LHCN-M2 (cell line): ENCODE measurements around the gene GRIN2B. TPM values are rescaled to one million over a fixed set of nuclear protein-coding genes. Genes with fewer than 3 reads are reported as not detected.

Experiments used
- DNase-seq: peaks from one replicate; pipeline ENCODE4 v3.0.0-alpha.2; 2012; ENCODE audit warnings: low read depth
- total RNA-seq: library from RNA; depleted of rRNA; stranded (reverse); fragments of >200 nt; gene quantifications from 2 replicates; pipeline ENCODE4 v1.2.3, GENCODE V29; 2014

GRIN2B gene
- total RNA-seq, 1 experiment from 2014 or later: not detected

DNA sequence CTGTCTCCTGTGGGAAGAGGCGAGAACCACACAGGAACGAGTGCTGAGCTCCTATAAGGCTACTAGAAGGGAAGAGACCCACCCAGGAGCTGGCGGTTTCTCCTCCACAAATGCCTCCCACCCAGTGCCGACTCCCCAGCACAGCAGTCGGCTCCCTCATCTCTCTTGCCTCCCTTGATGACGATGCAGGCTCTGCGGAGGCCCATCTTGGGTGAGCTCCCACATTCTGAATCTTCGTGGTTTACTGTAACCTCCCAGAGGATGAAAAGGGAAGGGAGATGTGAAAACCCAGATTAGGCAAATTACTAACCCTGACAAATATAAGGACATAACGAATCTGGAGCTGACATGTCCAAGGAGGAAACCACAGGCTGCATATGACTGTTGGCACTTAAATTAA is 23.8 kb downstream of the GRIN2B start:
- DNase-seq: no peak

DNA sequence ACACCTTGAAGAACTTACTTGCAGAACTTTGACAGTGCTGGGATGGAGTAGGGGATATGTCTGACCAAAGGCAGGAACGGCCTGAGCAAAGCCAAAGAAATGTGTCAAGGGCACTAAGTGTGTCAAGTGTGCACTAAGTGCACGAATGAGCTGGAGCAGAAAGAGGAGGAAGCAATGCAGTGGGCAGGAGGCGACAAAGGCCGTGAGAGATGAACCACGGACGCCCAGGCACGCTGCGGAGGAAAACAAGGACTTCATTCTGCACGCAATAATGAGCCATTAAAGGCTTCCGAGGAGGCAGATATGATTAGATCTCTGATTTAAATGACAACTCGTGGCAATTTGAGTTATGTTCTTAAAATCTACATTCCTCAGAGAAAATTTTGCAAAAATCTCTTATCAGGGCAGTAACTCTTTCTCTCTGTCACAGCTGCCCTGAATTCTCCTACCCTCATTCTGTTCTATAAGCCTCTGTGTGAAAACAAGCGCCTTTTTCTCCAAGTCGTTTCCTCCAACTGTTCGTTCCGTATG is 25.3 kb downstream of the GRIN2B start:
- no peak for DNase-seq

- DNase-seq: no peak
Observed at GRCh38 chr12:13952096-13952495, 29.3 kb downstream of the GRIN2B start.

GRCh38 chr12:13950502-13950901 is 30.9 kb downstream of the GRIN2B start:
- no peak for DNase-seq

- no peak for DNase-seq
Observed at GRCh38 chr12:13948621-13949020, 32.8 kb downstream of the GRIN2B start.

DNA sequence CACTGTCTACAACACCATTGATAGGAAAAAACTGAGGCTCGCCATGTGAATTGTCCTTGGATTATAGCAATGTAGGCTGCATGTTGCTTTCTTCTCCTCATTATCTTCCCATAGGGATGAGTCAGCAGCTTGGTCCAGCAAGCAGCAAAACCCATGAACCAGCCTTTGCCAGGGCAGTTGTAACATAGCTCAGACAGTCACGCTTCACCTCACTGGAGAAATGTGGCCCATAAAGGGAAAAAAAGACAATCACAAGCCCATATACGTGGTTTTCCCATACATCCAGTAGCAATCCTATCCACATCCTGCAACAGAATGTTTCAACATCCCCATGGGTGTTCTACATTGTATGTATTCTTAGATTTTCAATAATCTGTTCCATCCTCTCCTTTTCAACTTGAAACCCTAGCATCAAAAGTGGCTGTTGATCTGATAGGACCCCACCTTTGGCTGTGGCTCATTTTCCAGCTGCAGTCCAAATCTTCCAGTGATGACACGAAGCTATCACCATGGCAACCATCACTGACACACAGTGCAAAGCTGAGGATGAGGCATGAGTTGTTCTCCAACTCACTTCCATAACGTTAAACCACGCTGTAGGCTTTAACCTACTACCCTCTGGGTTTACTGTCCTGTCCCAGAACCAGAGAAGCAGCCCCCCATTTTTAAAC is 34.0 kb downstream of the GRIN2B start:
- DNase-seq: no peak

DNA sequence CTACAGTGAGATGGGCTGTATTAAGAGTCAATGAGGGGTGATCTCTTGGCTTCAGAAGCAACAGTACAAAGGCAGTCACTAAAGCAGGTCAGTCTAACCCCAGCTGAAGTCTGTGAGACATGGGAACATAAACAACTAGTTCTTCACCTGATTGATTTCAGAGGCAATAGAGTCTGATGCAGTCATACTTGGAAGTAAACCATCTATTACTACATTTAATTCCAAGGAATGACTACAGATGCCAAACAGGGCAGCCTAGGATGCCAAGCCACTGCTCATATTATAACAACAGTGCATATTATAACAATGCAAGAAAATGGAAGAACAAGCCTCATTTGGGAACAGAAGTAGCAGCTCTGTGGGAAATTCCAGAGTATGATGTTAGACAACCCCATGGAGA is 35.8 kb downstream of the GRIN2B start:
- no peak for DNase-seq

DNA sequence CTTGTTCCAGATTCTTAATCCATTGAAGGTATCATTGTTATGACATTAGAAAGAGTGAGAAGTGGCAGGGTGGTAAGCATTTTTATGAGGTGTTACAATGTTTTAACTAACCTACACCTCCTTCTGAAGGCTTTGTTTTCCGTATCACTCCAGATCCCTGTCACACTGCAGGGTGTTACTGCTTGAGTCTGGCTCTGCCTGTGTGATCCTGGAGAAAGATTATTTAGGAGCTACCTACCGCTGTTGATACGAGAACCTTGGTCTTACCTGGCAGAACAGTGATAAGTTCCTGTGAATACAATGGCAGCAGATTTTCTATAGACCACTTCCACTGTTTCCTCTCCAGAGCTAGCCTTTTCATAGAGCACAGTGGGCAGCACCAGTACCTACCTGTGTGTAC is 36.2 kb downstream of the GRIN2B start:
- no peak for DNase-seq

DNA sequence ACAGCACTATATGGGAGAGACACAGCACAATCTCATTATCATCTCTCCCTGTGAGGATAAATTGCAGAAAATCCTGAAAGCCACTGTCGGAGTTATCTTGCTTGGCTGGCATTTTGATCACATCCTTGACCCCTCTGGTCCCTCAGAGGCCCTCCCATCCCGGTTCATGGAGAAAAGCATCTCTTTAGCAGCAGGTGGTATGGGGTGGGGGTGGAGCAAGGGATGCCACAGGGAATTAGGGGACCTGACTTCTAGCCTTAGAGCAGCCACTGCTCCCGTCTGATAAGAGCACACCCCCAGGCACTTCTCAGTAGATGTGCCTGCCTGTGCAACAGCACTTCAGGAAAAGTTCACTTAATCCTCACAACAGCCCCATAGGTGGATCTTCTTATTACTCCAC is 38.6 kb downstream of the GRIN2B start:
- no peak for DNase-seq

DNA sequence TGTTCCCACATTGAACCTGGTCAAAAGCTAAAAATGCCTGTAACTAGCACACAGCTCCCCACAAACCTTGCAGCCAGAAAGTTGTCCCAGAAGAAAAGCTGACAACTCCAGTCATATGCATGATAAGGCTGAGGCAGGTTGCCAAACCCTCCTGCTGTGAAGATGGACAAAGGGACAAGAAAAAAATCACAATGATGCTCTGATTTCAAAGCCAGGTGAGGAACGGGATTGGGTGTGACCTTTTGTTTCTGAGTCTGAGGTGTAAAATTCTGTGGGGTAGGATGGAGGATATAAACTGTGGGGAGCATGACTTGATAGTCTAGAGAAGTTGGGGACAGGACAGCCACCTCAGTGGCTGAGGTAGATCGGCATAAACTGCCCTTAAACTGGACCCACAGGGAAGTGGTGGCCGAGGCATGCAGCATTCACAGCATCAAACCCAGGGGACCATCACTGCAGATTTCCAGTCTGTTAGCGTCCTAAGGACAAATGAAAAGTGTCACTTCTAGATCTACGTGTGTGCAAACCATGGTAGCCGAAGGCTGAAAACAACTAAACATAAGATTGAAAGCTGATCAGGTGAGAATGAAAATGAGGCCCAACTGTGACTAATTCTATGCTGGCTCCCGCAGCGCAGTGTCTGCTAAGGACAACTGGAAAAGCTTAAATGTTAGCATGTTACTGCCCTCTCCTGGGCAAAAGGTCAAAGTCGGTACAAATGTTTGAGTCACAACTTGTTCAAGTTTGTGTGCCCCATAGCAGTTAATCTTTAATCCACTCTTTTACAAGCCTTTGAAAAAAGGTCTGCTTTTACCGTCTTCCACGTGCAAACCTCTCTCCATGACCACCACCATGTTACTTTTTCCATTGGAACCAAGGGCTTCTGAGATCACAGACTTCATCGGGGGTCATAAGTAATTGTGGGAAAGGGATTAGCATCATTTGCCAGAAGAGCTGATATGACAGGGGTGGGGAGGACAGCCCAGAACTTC is 39.8 kb downstream of the GRIN2B start:
- peak; percentile 52 for DNase-seq

DNA sequence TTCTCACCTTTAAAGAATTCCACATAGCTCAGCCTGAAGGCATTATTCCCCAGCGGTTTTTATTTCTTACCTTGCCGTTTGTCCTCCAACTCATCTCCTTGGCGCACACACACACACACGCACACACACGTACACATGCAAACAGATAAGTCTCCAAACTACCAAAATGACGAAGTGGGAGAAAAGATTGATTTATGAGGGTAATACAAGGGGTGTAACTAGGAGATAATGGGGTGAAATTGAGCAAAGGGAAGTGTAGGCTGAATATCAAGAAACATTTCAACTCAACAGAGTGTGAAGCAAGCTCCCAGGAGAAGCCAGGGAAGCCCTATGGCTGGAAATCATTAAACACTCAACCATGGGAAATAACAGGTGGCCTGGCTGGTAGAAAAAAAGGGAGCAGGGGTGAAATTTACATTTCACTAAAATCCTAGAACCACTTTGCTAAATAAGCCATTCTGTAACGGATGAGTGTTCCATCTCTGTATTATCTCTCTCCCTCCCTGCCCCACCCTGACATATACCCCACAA is 41.0 kb downstream of the GRIN2B start:
- no peak for DNase-seq

- no peak for DNase-seq
Observed at GRCh38 chr12:13937735-13938134, 43.7 kb downstream of the GRIN2B start.

DNA sequence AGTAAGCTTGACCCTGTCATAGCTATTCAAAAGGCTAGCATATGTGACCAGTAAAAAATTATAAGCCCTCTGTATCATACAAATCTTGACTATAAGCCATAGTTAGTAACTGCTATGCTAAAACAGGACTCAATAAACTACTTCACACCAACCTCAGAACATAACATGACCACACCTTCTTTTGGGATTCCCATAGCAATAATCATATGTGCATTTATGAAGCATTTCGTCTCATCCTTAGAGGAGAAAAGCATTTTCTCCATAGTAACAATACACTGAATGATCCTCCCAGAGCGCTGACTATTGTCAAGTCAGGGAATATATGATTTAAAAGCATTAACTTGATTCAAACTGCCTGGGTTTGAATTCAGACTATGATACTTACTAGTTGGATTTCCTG is 46.2 kb downstream of the GRIN2B start:
- no peak for DNase-seq
